Trophoblast cell (in vitro differentiated cells and primary cell): ENCODE measurements around the gene RNF111.
A peak's percentile ranks its signal among the peaks of the same experiment; 100 is the strongest.

Experiments
- DNase-seq, 2 donors: peaks; one replicate each; pipeline ENCODE4 v3.0.0-alpha.2; 2016
- H2AFZ ChIP-seq: 2 replicates; pipeline ENCODE4 v1.6.1; 2013; ENCODE audit warnings: low read length, moderate library complexity, mild to moderate bottlenecking; ENCODE audit not compliant: insufficient read depth, poor library complexity
- H2AK5ac ChIP-seq: 2 replicates; pipeline ENCODE4 v1.6.1; 2013; ENCODE audit warnings: mild to moderate bottlenecking, low read length
- H2BK120ac ChIP-seq: 2 replicates; pipeline ENCODE4 v1.6.1; 2013; ENCODE audit warnings: low read length, mild to moderate bottlenecking, moderate library complexity; ENCODE audit not compliant: insufficient read depth, poor library complexity
- H2BK12ac ChIP-seq: 2 replicates; pipeline ENCODE4 v1.6.1; 2013; ENCODE audit warnings: mild to moderate bottlenecking, low read length, moderate library complexity
- H2BK5ac ChIP-seq: 2 replicates; pipeline ENCODE4 v1.6.1; 2013; ENCODE audit warnings: low read length, low read depth, moderate library complexity, mild to moderate bottlenecking; ENCODE audit not compliant: poor library complexity
- H3K14ac ChIP-seq: 2 replicates; pipeline ENCODE4 v1.6.1; 2013; ENCODE audit warnings: mild to moderate bottlenecking, low read length
- H3K18ac ChIP-seq: 2 replicates; pipeline ENCODE4 v1.6.1; 2013; ENCODE audit warnings: mild to moderate bottlenecking, low read length
- H3K23ac ChIP-seq: 2 replicates; pipeline ENCODE4 v1.6.1; 2013; ENCODE audit warnings: low read length
- H3K27ac ChIP-seq: 2 replicates; pipeline ENCODE4 v1.5.1; 2013; ENCODE audit warnings: low read depth, mild to moderate bottlenecking, inconsistent platforms, low read length, moderate library complexity
- H3K27me3 ChIP-seq: 2 replicates; pipeline ENCODE4 v1.6.1; 2013; ENCODE audit warnings: inconsistent platforms, mild to moderate bottlenecking, low read length, moderate library complexity; ENCODE audit not compliant: insufficient read depth
- H3K36me3 ChIP-seq, 2 experiments: 1 replicate in 1 of 2; 2 replicates in 1 of 2; pipeline ENCODE4 v1.6.1; 2013; ENCODE audit warnings: low read length in 2 of 2, mild to moderate bottlenecking in 2 of 2, moderate library complexity in 1 of 2; ENCODE audit not compliant: insufficient read depth in 2 of 2, control insufficient read depth in 1 of 2
- H3K4ac ChIP-seq: 2 replicates; pipeline ENCODE4 v1.6.1; 2013; ENCODE audit warnings: low read depth, mild to moderate bottlenecking, low read length, moderate library complexity
- H3K4me1 ChIP-seq, 2 experiments: 1 replicate in 1 of 2; 2 replicates in 1 of 2; pipeline ENCODE4 v1.6.1; 2013; ENCODE audit warnings: low read length in 2 of 2, mild to moderate bottlenecking in 2 of 2, moderate library complexity in 1 of 2; ENCODE audit not compliant: insufficient read depth in 2 of 2, control insufficient read depth in 1 of 2
- H3K4me2 ChIP-seq: 2 replicates; pipeline ENCODE4 v1.6.1; 2013; ENCODE audit warnings: inconsistent platforms, mild to moderate bottlenecking, low read length, moderate library complexity
- H3K4me3 ChIP-seq: 2 replicates; pipeline ENCODE4 v1.5.1; 2013; ENCODE audit warnings: mild to moderate bottlenecking, low read depth, low read length, inconsistent platforms
- H3K79me1 ChIP-seq: one replicate; pipeline ENCODE4 v1.6.1; 2013; ENCODE audit warnings: low read length
- H3K79me2 ChIP-seq: 2 replicates; pipeline ENCODE4 v1.6.1; 2013; ENCODE audit warnings: low read length, mild to moderate bottlenecking; ENCODE audit not compliant: control insufficient read depth, insufficient read depth, poor library complexity
- H3K9ac ChIP-seq: 2 replicates; pipeline ENCODE4 v1.6.1; 2013; ENCODE audit warnings: mild to moderate bottlenecking, low read length
- H3K9me3 ChIP-seq: 2 replicates; pipeline ENCODE4 v1.6.1; 2013; ENCODE audit warnings: low read depth, mild to moderate bottlenecking, control low read depth, inconsistent platforms, low read length; ENCODE audit not compliant: insufficient read depth
- H4K12ac ChIP-seq: 2 replicates; pipeline ENCODE4 v1.6.1; 2013; ENCODE audit warnings: low read depth, mild to moderate bottlenecking, low read length, moderate library complexity
- H4K8ac ChIP-seq: 2 replicates; pipeline ENCODE4 v1.6.1; 2013; ENCODE audit warnings: low read depth, mild to moderate bottlenecking, low read length, moderate library complexity
- H4K91ac ChIP-seq: one replicate; pipeline ENCODE4 v1.6.1; 2013; ENCODE audit warnings: low read depth, mild to moderate bottlenecking, low read length, moderate library complexity
- WGBS: extraction: QIAGEN DNeasy Blood & Tissue Kit; methylation state at CpG from one replicate; pipeline ENCODE4 v1.1.7; 2013; ENCODE audit warnings: missing lambda C conversion rate; ENCODE audit not compliant: insufficient read length, insufficient coverage; ENCODE audit errors: extremely low coverage; 5-methylcytosine and 5-hydroxymethylcytosine counted together

RNF111 gene

GRCh38 chr15:59094077-59094476, 106.6 kb downstream of the RNF111 start:
- Histone ChIP-seq H3K9me3 (no peaks in the 10 kb centered on the region), H3K4me3 (no peak overlapping the region), H3K9ac (no peak overlapping the region), H2AFZ (no peak overlapping the region), H3K79me2 (no peaks in the 10 kb centered on the region), H2BK12ac (no peak overlapping the region), H4K91ac (no peak overlapping the region), H4K12ac (no peak overlapping the region), H2BK5ac (no peak overlapping the region), H3K27ac (no peak overlapping the region), H3K4me1 (no peaks in the 10 kb centered on the region), H4K8ac (no peak overlapping the region), H2AK5ac (no peak overlapping the region), H3K27me3 (no peaks in the 10 kb centered on the region), H3K79me1 (no peaks in the 10 kb centered on the region), H3K36me3 (peaks cover 18 to 20% of the 10 kb centered on the region in 2 experiments), H2BK120ac (no peak overlapping the region), H3K23ac (no peak overlapping the region), H3K18ac (no peak overlapping the region), H3K4ac (no peak overlapping the region), H3K4me2 (no peak overlapping the region), H3K14ac (no peak overlapping the region)
- WGBS, result no CpG with 5 or more reads among the region's 1 CpG
- DNase-seq, result no peak

GRCh38 chr15:59096429-59096828, 109.0 kb downstream of the RNF111 start:
- H4K12ac ChIP-seq, result no peak overlapping the region
- DNase-seq, result no peak
- H3K18ac ChIP-seq, result no peak overlapping the region
- peaks cover 15 to 17% of the 10 kb centered on the region in 2 experiments for H3K36me3 ChIP-seq
- H3K4me3 ChIP-seq, result no peak overlapping the region
- H3K79me1 ChIP-seq, result no peaks in the 10 kb centered on the region
- H3K4ac ChIP-seq, result no peak overlapping the region
- no peak overlapping the region for H4K8ac ChIP-seq
- no peaks in the 10 kb centered on the region for H3K4me1 ChIP-seq
- H2AK5ac ChIP-seq, result no peak overlapping the region
- H3K9me3 ChIP-seq, result no peaks in the 10 kb centered on the region
- WGBS, result no CpG with 5 or more reads among the region's 3 CpGs
- H2AFZ ChIP-seq, result no peak overlapping the region
- H2BK120ac ChIP-seq, result no peak overlapping the region
- H2BK12ac ChIP-seq, result no peak overlapping the region
- no peak overlapping the region for H3K27ac ChIP-seq
- no peak overlapping the region for H2BK5ac ChIP-seq
- no peak overlapping the region for H4K91ac ChIP-seq
- no peak overlapping the region for H3K14ac ChIP-seq
- H3K9ac ChIP-seq, result no peak overlapping the region
- H3K79me2 ChIP-seq, result no peaks in the 10 kb centered on the region
- H3K4me2 ChIP-seq, result no peak overlapping the region
- H3K27me3 ChIP-seq, result no peaks in the 10 kb centered on the region
- H3K23ac ChIP-seq, result no peak overlapping the region

GRCh38 chr15:59099162-59099685, 111.8 kb downstream of the RNF111 start:
- Histone ChIP-seq H4K91ac (no peak overlapping the region), H3K79me1 (no peaks in the 10 kb centered on the region)

GRCh38 chr15:59104602-59104911, 117.1 kb downstream of the RNF111 start:
- no CpG with 5 or more reads among the region's 9 CpGs for WGBS
- Histone ChIP-seq H2AFZ (no peak overlapping the region), H3K9ac (peak overlapping the region; percentile 57), H2BK12ac (no peak overlapping the region), H3K27me3 (no peaks in the 10 kb centered on the region), H3K4ac (peak overlapping the region; percentile 10), H3K14ac (peak overlapping the region; percentile 6), H3K18ac (no peak overlapping the region), H3K79me1 (peaks cover 4% of the 10 kb centered on the region), H3K4me3 (peak overlapping the region; percentile 42), H2BK5ac (no peak overlapping the region), H4K8ac (peak overlapping the region; percentile 10), H3K4me1 (no peaks in the 10 kb centered on the region), H2BK120ac (no peak overlapping the region), H2AK5ac (no peak overlapping the region), H3K27ac (peak overlapping the region; percentile 40), H4K91ac (peak overlapping the region; percentile 2), H3K4me2 (peak overlapping the region; percentile 90), H3K79me2 (peaks cover 3% of the 10 kb centered on the region), H3K9me3 (no peaks in the 10 kb centered on the region), H4K12ac (no peak overlapping the region), H3K23ac (no peak overlapping the region), H3K36me3 (peaks cover 11 to 21% of the 10 kb centered on the region in 2 experiments)
- DNase-seq, result no peak

More at GRCh38 chr15:59099162-59099685, 111.8 kb downstream of the RNF111 start:
- Histone ChIP-seq H3K36me3 (peaks cover 9 to 10% of the 10 kb centered on the region in 2 experiments), H2AFZ (no peak overlapping the region), H4K8ac (no peak overlapping the region), H3K14ac (no peak overlapping the region), H3K4me2 (no peak overlapping the region), H2BK5ac (no peak overlapping the region), H2AK5ac (no peak overlapping the region), H3K9me3 (no peaks in the 10 kb centered on the region), H3K27ac (no peak overlapping the region), H2BK120ac (no peak overlapping the region), H3K9ac (no peak overlapping the region), H4K12ac (no peak overlapping the region), H3K23ac (no peak overlapping the region), H3K4me1 (no peaks in the 10 kb centered on the region), H2BK12ac (no peak overlapping the region), H3K27me3 (no peaks in the 10 kb centered on the region), H3K4me3 (no peak overlapping the region), H3K79me2 (no peaks in the 10 kb centered on the region), H3K4ac (no peak overlapping the region), H3K18ac (no peak overlapping the region)
- WGBS, result no CpG with 5 or more reads among the region's 2 CpGs
- DNase-seq, result no peak
